ENCODE data around the gene CACNG6.

The CACNG6 gene

GRCh38 chr19:54045771-54046170 lies 54.3 kb downstream of the CACNG6 start:
- no peak for TF ChIP-seq NFIC (IDR thresholded peaks at IDR 0.05)
- TF ChIP-seq ZBTB7A (IDR thresholded peaks at IDR 0.05; ENCODE audit: low read depth) = no peak
- TF ChIP-seq, protein P1, sequence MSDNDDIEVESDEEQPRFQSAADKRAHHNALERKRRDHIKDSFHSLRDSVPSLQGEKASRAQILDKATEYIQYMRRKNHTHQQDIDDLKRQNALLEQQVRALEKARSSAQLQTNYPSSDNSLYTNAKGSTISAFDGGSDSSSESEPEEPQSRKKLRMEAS (IDR thresholded peaks at IDR 0.05) = no peak
- TF ChIP-seq CEBPB (IDR thresholded peaks at IDR 0.05) = no peak
- TF ChIP-seq, protein P2, sequence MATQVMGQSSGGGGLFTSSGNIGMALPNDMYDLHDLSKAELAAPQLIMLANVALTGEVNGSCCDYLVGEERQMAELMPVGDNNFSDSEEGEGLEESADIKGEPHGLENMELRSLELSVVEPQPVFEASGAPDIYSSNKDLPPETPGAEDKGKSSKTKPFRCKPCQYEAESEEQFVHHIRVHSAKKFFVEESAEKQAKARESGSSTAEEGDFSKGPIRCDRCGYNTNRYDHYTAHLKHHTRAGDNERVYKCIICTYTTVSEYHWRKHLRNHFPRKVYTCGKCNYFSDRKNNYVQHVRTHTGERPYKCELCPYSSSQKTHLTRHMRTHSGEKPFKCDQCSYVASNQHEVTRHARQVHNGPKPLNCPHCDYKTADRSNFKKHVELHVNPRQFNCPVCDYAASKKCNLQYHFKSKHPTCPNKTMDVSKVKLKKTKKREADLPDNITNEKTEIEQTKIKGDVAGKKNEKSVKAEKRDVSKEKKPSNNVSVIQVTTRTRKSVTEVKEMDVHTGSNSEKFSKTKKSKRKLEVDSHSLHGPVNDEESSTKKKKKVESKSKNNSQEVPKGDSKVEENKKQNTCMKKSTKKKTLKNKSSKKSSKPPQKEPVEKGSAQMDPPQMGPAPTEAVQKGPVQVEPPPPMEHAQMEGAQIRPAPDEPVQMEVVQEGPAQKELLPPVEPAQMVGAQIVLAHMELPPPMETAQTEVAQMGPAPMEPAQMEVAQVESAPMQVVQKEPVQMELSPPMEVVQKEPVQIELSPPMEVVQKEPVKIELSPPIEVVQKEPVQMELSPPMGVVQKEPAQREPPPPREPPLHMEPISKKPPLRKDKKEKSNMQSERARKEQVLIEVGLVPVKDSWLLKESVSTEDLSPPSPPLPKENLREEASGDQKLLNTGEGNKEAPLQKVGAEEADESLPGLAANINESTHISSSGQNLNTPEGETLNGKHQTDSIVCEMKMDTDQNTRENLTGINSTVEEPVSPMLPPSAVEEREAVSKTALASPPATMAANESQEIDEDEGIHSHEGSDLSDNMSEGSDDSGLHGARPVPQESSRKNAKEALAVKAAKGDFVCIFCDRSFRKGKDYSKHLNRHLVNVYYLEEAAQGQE (IDR thresholded peaks at IDR 0.05; ENCODE audit: low read depth) = no peak
- no peak for TF ChIP-seq CREB1 (IDR thresholded peaks at IDR 0.05; ENCODE audit: low read depth)
- TF ChIP-seq FOXM1 (IDR thresholded peaks at IDR 0.05; ENCODE audit: borderline replicate concordance, low read depth) = no peak
- no peak for TF ChIP-seq EP300 (IDR thresholded peaks at IDR 0.05; ENCODE audit: borderline replicate concordance)
- TF ChIP-seq RAD21 (IDR thresholded peaks at IDR 0.05; ENCODE audit: low read depth) = no peak
- no peak for TF ChIP-seq TAF1 (IDR thresholded peaks at IDR 0.05; ENCODE audit: low read depth)
- TF ChIP-seq USF1 (IDR thresholded peaks at IDR 0.05) = no peak
- TF ChIP-seq YY1 (IDR thresholded peaks at IDR 0.05; ENCODE audit: low read depth) = no peak
- no peak for TF ChIP-seq TEAD4 (IDR thresholded peaks at IDR 0.05)
- TF ChIP-seq EGR1 (IDR thresholded peaks at IDR 0.05) = no peak
- TF ChIP-seq TCF12 (IDR thresholded peaks at IDR 0.05; ENCODE audit: low read depth) = no peak

DNA sequence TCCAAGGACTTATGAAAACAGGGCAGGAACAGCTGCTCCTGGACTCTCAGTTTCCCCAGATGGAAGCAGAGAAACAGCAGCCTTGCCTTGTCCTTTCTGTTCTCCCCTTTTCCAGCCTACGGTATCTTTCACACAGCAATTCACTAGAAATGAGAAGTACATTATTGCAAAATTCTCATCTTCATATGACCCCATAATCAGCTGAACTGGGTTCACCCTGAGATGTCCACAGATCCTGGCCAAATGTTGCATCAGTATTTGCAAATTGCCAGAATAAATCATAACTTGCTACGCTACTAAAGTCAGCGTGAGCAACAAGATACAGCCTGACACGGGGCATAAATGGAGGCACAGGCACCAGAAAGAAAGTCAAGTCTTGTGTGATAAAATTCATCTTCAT lies 56.2 kb downstream of the CACNG6 start:
- TF ChIP-seq EP300 (IDR thresholded peaks at IDR 0.05; ENCODE audit: borderline replicate concordance) (no peak), YY1 (IDR thresholded peaks at IDR 0.05; ENCODE audit: low read depth) (no peak), TEAD4 (IDR thresholded peaks at IDR 0.05) (no peak)
- TF ChIP-seq, protein P2 (IDR thresholded peaks at IDR 0.05; ENCODE audit: low read depth) = no peak
- TF ChIP-seq, protein P1 (IDR thresholded peaks at IDR 0.05) = no peak
